Stimulated activated CD4-positive, alpha-beta T cell treated with anti-CD3 and anti-CD28 coated beads, Interleukin-15, amount 100 ng/mL, for 1 hour (primary cell): Measurements from ENCODE around the gene HMGCLL1.

ENCODE experiments used
- DNase-seq, 2 donors: peaks; one replicate each; pipeline ENCODE4 v3.0.0-alpha.2; 2020; ENCODE audit warnings: low read depth in 1 of 2, low spot score in 1 of 2

The HMGCLL1 gene

GRCh38 chr6:55578537-55579363 is at the start of gene HMGCLL1:
Gene HMGCLL1, minus strand, starts transcription at chr6:55579192. Its CDS starts 137 bp downstream, at chr6:55579055.
- DNase-seq: no peak

- no peak for DNase-seq
Observed at GRCh38 chr6:55621993-55622392, 43.0 kb upstream of the HMGCLL1 start.

- DNase-seq: no peak
Observed at GRCh38 chr6:55621244-55621643, 42.3 kb upstream of the HMGCLL1 start.

- DNase-seq: no peak
Observed at GRCh38 chr6:55617272-55617671, 38.3 kb upstream of the HMGCLL1 start.

GRCh38 chr6:55604021-55604420 is 25.0 kb upstream of the HMGCLL1 start:
- DNase-seq: no peak

- DNase-seq: no peak
Observed at GRCh38 chr6:55601120-55601519, 22.1 kb upstream of the HMGCLL1 start.

GRCh38 chr6:55594442-55594841 is 15.4 kb upstream of the HMGCLL1 start:
- no peak for DNase-seq

- DNase-seq: no peak
Observed at GRCh38 chr6:55584654-55585354, 5.8 kb upstream of the HMGCLL1 start.

GRCh38 chr6:55576811-55577210 is 2.2 kb downstream of the HMGCLL1 start:
- DNase-seq: no peak

GRCh38 chr6:55574556-55574955 is 4.4 kb downstream of the HMGCLL1 start:
- DNase-seq: no peak

- no peak for DNase-seq
Observed at GRCh38 chr6:55569638-55570037, 9.4 kb downstream of the HMGCLL1 start.

GRCh38 chr6:55568808-55569439 is 10.1 kb downstream of the HMGCLL1 start:
- no peak for DNase-seq

GRCh38 chr6:55567558-55567957 is 11.4 kb downstream of the HMGCLL1 start:
- DNase-seq: no peak

GRCh38 chr6:55566036-55566710 is 12.8 kb downstream of the HMGCLL1 start:
- no peak for DNase-seq

- no peak for DNase-seq
Observed at GRCh38 chr6:55562318-55562717, 16.7 kb downstream of the HMGCLL1 start.

GRCh38 chr6:55560290-55560885 is 18.6 kb downstream of the HMGCLL1 start:
- DNase-seq: no peak

GRCh38 chr6:55557146-55557545 is 21.8 kb downstream of the HMGCLL1 start:
- no peak for DNase-seq

- DNase-seq: no peak
Observed at GRCh38 chr6:55545791-55546190, 33.2 kb downstream of the HMGCLL1 start.

- no peak for DNase-seq
Observed at GRCh38 chr6:55543633-55544309, 35.2 kb downstream of the HMGCLL1 start.

- no peak for DNase-seq
Observed at GRCh38 chr6:55541024-55541423, 38.0 kb downstream of the HMGCLL1 start.
